Epithelial cell of proximal tubule (primary cell): ENCODE measurements around the gene KIAA1958. TPM values are rescaled to one million over a fixed set of nuclear protein-coding genes. Genes with fewer than 3 reads are reported as not detected.

Experiments used
- DNase-seq: peaks from one replicate; pipeline ENCODE4 v3.0.0-alpha.2; 2011; ENCODE audit warnings: low read depth
- H3K4me3 ChIP-seq: 2 replicates; pipeline ENCODE4 v1.5.1; 2011; ENCODE audit warnings: low read depth, mild to moderate bottlenecking, low read length
- CTCF ChIP-seq: conservative IDR thresholded peaks from 2 replicates; pipeline ENCODE4 v1.5.1; 2012; ENCODE audit warnings: low read depth, mild to moderate bottlenecking, low read length
- total RNA-seq: library from RNA; depleted of rRNA; stranded (reverse); fragments of >200 nt; gene quantifications from 2 replicates; pipeline ENCODE4 v1.2.3, GENCODE V29; 2015

Gene KIAA1958
- total RNA-seq, 1 donor from 2014 or later = 3.4 TPM

- no peak for DNase-seq
- no peak overlapping the region for H3K4me3 ChIP-seq
- TF ChIP-seq CTCF = no peak
Measured at GRCh38 chr9:112551641-112552040, 65.0 kb downstream of the KIAA1958 start.

GRCh38 chr9:112552229-112553056, 65.8 kb downstream of the KIAA1958 start:
- no peak overlapping the region for H3K4me3 ChIP-seq
- no peak for DNase-seq
- no peak for TF ChIP-seq CTCF

- no peak overlapping the region for H3K4me3 ChIP-seq
- DNase-seq = no peak
- no peak for TF ChIP-seq CTCF
Measured at GRCh38 chr9:112553256-112553826, 66.7 kb downstream of the KIAA1958 start.

- TF ChIP-seq CTCF = no peak
- DNase-seq = no peak
Measured at GRCh38 chr9:112554516-112554915, 67.9 kb downstream of the KIAA1958 start.

GRCh38 chr9:112555101-112555643, 68.5 kb downstream of the KIAA1958 start:
- no peak for DNase-seq
- H3K4me3 ChIP-seq = no peak overlapping the region
- no peak for TF ChIP-seq CTCF

More at GRCh38 chr9:112554516-112554915, 67.9 kb downstream of the KIAA1958 start:
- H3K4me3 ChIP-seq = no peak overlapping the region

GRCh38 chr9:112555844-112556482, 69.3 kb downstream of the KIAA1958 start:
- no peak for TF ChIP-seq CTCF
- no peak for DNase-seq

More at GRCh38 chr9:112555844-112556482, 69.3 kb downstream of the KIAA1958 start:
- no peak overlapping the region for H3K4me3 ChIP-seq
